Keratinocyte (primary cell): ENCODE data around the gene PCGF1.

Source experiments
- CTCF ChIP-seq, 3 experiments: IDR thresholded peaks in 1 of 3; conservative IDR thresholded peaks in 1 of 3; optimal IDR thresholded peaks in 1 of 3; 2 replicates in 2 of 3; 3 replicates in 1 of 3; pipeline versions ENCODE3 to v1.5.1; 2011; ENCODE audit warnings: low read length in 3 of 3, mild to moderate bottlenecking in 3 of 3, moderate library complexity in 2 of 3, control low read depth in 1 of 3, inconsistent platforms in 1 of 3; ENCODE audit not compliant: insufficient read depth in 2 of 3; ENCODE audit errors: extremely low read depth in 1 of 3
- EZH2 ChIP-seq: IDR thresholded peaks from one replicate; pipeline ENCODE4 v1.6.1; 2012; ENCODE audit warnings: inconsistent platforms, mild to moderate bottlenecking, low read length, moderate library complexity

DNA sequence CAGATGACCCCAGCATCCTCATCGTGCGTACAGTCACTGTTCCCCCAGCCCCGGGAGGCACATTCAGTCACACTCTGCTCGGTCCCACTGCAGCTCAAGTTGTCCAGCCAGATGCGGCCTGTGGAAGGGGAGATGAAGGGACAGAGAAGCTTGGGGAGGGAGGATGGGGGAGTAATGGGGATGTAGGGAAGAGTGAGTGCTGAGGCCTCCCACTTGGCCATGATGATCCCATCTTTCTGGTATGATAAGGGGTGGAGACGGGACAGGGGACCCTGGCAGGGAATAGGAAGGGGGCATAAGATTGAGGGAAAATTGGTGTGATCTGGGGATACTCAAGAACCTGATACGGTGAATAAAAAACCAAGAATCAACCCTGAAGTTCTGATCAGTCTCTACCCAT is 42.7 kb upstream of the PCGF1 start:
- TF ChIP-seq EZH2 (no peak), CTCF (optimal IDR thresholded peaks at IDR 0.05 in 1 of 3, IDR thresholded peaks at IDR 0.05 in 1 of 3, conservative IDR thresholded peaks at IDR 0.05 in 1 of 3; ENCODE audit: extremely low read depth in 1 of 3, insufficient read depth in 2 of 3, low read length in 3 of 3) (no peak)
